IMR-90 (cell line): Measurements from ENCODE around the gene HPS4. TPM values are rescaled to one million over a fixed set of nuclear protein-coding genes. Genes with fewer than 3 reads are reported as not detected.

ENCODE experiments used
- ATAC-seq: fragments of 200-7000 bp; cut with Tn5 transposase; 2 replicates; pipeline ENCODE4 v1.9.1; 2020; ENCODE audit warnings: low read depth, mild to moderate bottlenecking, moderate library complexity
- BruUV-seq: library from RNA; stranded (reverse); fragments of 400-500 nt; replicated peaks from 2 replicates; lab custom pipeline; 2021; lab: Mats Ljungman, UMichigan
- CTCF ChIA-PET: fragments of 300-600 bp; formaldehyde crosslinking; extraction: SDS; loops from one replicate; lab custom pipeline; 2021; ENCODE audit warnings: antibody characterized with exemption; lab: Yijun Ruan, JAX
- POLR2A ChIA-PET: fragments of 300-600 bp; sonication (Branson Sonifier 250); formaldehyde crosslinking; loops from one replicate; lab custom pipeline; 2022; ENCODE audit warnings: antibody characterized with exemption; ENCODE audit not compliant: unreplicated experiment; lab: Charles Lee
- DNase-seq: peaks from one replicate; pipeline ENCODE4 v3.0.0; 2013
- H2AFZ ChIP-seq: replicated peaks from 2 replicates; pipeline ENCODE3; 2013; ENCODE audit warnings: low read length, mild to moderate bottlenecking; ENCODE audit not compliant: poor library complexity
- H2AK5ac ChIP-seq: 2 replicates; pipeline ENCODE4 v1.6.1; 2013; ENCODE audit warnings: low read depth, low read length, inconsistent platforms
- H2AK9ac ChIP-seq: replicated peaks from 2 replicates; pipeline ENCODE3; 2013; ENCODE audit warnings: mild to moderate bottlenecking, low read depth, low read length, moderate library complexity; ENCODE audit not compliant: poor library complexity
- H2BK120ac ChIP-seq: 2 replicates; pipeline ENCODE4 v1.6.1; 2013; ENCODE audit warnings: low read depth, low read length, inconsistent platforms
- H2BK15ac ChIP-seq: 3 replicates; pipeline ENCODE4 v1.6.1; 2013; ENCODE audit warnings: low read depth, low read length, inconsistent platforms
- H2BK20ac ChIP-seq: 2 replicates; pipeline ENCODE4 v1.6.1; 2013; ENCODE audit warnings: low read depth, mild to moderate bottlenecking, inconsistent platforms, low read length, moderate library complexity
- H2BK5ac ChIP-seq: 2 replicates; pipeline ENCODE4 v1.6.1; 2013; ENCODE audit warnings: mild to moderate bottlenecking, low read depth, low read length, inconsistent platforms; ENCODE audit not compliant: poor library complexity, severe bottlenecking
- H3K14ac ChIP-seq: replicated peaks from 2 replicates; pipeline ENCODE4 v1.6.1; 2013; ENCODE audit warnings: low read depth, low read length, inconsistent platforms
- H3K18ac ChIP-seq: 2 replicates; pipeline ENCODE4 v1.6.1; 2013; ENCODE audit warnings: low read depth, low read length, control low read depth
- H3K23ac ChIP-seq: 2 replicates; pipeline ENCODE4 v1.6.1; 2013; ENCODE audit warnings: low read depth, low read length, inconsistent platforms
- H3K27ac ChIP-seq: 2 replicates; pipeline ENCODE4 v1.5.1; 2013; ENCODE audit warnings: mild to moderate bottlenecking, control low read depth, low read length; ENCODE audit not compliant: insufficient read depth
- H3K27me3 ChIP-seq: 2 replicates; pipeline ENCODE4 v1.6.1; 2013; ENCODE audit warnings: low read length; ENCODE audit not compliant: control insufficient read depth, insufficient read depth
- H3K36me3 ChIP-seq: 2 replicates; pipeline ENCODE4 v1.6.1; 2013; ENCODE audit warnings: low read length, mixed read lengths; ENCODE audit not compliant: control insufficient read depth, insufficient read depth
- H3K4ac ChIP-seq: 2 replicates; pipeline ENCODE4 v1.6.1; 2013; ENCODE audit warnings: low read depth, low read length, inconsistent platforms
- H3K4me1 ChIP-seq: 2 replicates; pipeline ENCODE4 v1.6.1; 2013; ENCODE audit warnings: low read length, mixed read lengths; ENCODE audit not compliant: control insufficient read depth, insufficient read depth
- H3K4me2 ChIP-seq: 2 replicates; pipeline ENCODE4 v1.6.1; 2013; ENCODE audit warnings: low read depth, mild to moderate bottlenecking, control low read depth, low read length, moderate library complexity
- H3K4me3 ChIP-seq: 2 replicates; pipeline ENCODE4 v1.5.1; 2013; ENCODE audit warnings: low read depth, mild to moderate bottlenecking, control low read depth, low read length, moderate library complexity; ENCODE audit not compliant: insufficient read depth
- H3K56ac ChIP-seq: 2 replicates; pipeline ENCODE4 v1.6.1; 2013; ENCODE audit warnings: low read length, inconsistent platforms; ENCODE audit not compliant: insufficient read depth; ENCODE audit errors: extremely low read depth
- H3K79me1 ChIP-seq, 2 experiments: 2 replicates each; pipeline ENCODE4 v1.6.1; 2013; ENCODE audit warnings: low read length in 2 of 2, inconsistent platforms in 1 of 2, low read depth in 1 of 2
- H3K9ac ChIP-seq: 2 replicates; pipeline ENCODE4 v1.6.1; 2013; ENCODE audit warnings: low read depth, low read length, control low read depth
- H3K9me1 ChIP-seq: 2 replicates; pipeline ENCODE4 v1.6.1; 2013; ENCODE audit warnings: low read length, inconsistent platforms; ENCODE audit not compliant: insufficient read depth
- H3K9me3 ChIP-seq: 2 replicates; pipeline ENCODE4 v1.6.1; 2013; ENCODE audit warnings: low read length; ENCODE audit not compliant: control insufficient read depth, insufficient read depth
- H4K20me1 ChIP-seq: 2 replicates; pipeline ENCODE4 v1.6.1; 2013; ENCODE audit warnings: low read length, inconsistent platforms; ENCODE audit not compliant: insufficient read depth
- H4K5ac ChIP-seq: 2 replicates; pipeline ENCODE4 v1.6.1; 2013; ENCODE audit warnings: mild to moderate bottlenecking, low read depth, low read length, control low read depth
- H4K8ac ChIP-seq, 2 experiments: 2 replicates each; pipeline ENCODE4 v1.6.1; 2013; ENCODE audit warnings: low read depth in 2 of 2, low read length in 2 of 2, control low read depth in 1 of 2, inconsistent platforms in 1 of 2
- H4K91ac ChIP-seq: 2 replicates; pipeline ENCODE4 v1.6.1; 2013; ENCODE audit warnings: low read depth, low read length, inconsistent platforms; ENCODE audit not compliant: insufficient read depth
- BHLHE40 ChIP-seq: fragments of 150-350 bp; IDR thresholded peaks from 2 replicates; pipeline ENCODE4 v1.6.1; 2016; ENCODE audit warnings: mild to moderate bottlenecking, low read depth, low read length
- CEBPB ChIP-seq: IDR thresholded peaks from 2 replicates; pipeline ENCODE4 v1.6.1; 2012; ENCODE audit warnings: low read depth, low read length, improper control_type of control experiment
- CHD1 ChIP-seq: IDR thresholded peaks from 2 replicates; pipeline ENCODE4 v1.6.1; 2012; ENCODE audit warnings: low read depth, low read length, improper control_type of control experiment
- ELK1 ChIP-seq: fragments of 150-350 bp; IDR thresholded peaks from 2 replicates; pipeline ENCODE4 v1.6.1; 2016; ENCODE audit warnings: low read depth, mild to moderate bottlenecking, low read length, moderate library complexity, borderline replicate concordance
- FOS ChIP-seq: fragments of 150-350 bp; IDR thresholded peaks from 2 replicates; pipeline ENCODE4 v1.6.1; 2016; ENCODE audit warnings: low read depth, low read length
- MAZ ChIP-seq: IDR thresholded peaks from 2 replicates; pipeline ENCODE4 v1.6.1; 2012; ENCODE audit warnings: low read depth, mild to moderate bottlenecking, low read length, improper control_type of control experiment, moderate library complexity, borderline replicate concordance
- MXI1 ChIP-seq: IDR thresholded peaks from 2 replicates; pipeline ENCODE4 v1.6.1; 2012; ENCODE audit warnings: low read depth, mild to moderate bottlenecking, low read length, moderate library complexity, borderline replicate concordance
- NFE2L2 ChIP-seq: fragments of 150-350 bp; IDR thresholded peaks from 2 replicates; pipeline ENCODE4 v1.6.1; 2016; ENCODE audit warnings: low read depth, mild to moderate bottlenecking, low read length
- POLR2A ChIP-seq: IDR thresholded peaks from 2 replicates; pipeline ENCODE4 v1.6.1; 2012; ENCODE audit warnings: mild to moderate bottlenecking, low read depth, low read length
- RCOR1 ChIP-seq: IDR thresholded peaks from 2 replicates; pipeline ENCODE4 v1.6.1; 2012; ENCODE audit warnings: mild to moderate bottlenecking, low read length, improper control_type of control experiment; ENCODE audit not compliant: insufficient replicate concordance
- WGBS, 2 experiments: methylation state at CpG; one replicate each; pipeline versions ENCODE4 v1.1.5 to v1.1.7; 2013; ENCODE audit warnings: missing lambda C conversion rate in 2 of 2; ENCODE audit not compliant: insufficient read length in 1 of 2; ENCODE audit errors: extremely low coverage in 2 of 2; 5-methylcytosine and 5-hydroxymethylcytosine counted together
- dilution Hi-C: fragments of 300-500 bp; cut with HindIII; formaldehyde crosslinking; loops from one replicate; pipeline ENCODE4 v1.14.3; 2018; ENCODE audit warnings: low sequenced_read_pairs; ENCODE audit not compliant: unreplicated experiment
- in situ Hi-C: fragments of 300-500 bp; cut with MboI; formaldehyde crosslinking; loops from 3 replicates; pipeline ENCODE4 v1.14.3; 2019; ENCODE audit warnings: low sequenced_read_pairs, inconsistent platforms, mixed read lengths
- intact Hi-C: fragments of 100-400 bp; cut with micrococcal nuclease; formaldehyde crosslinking; loops from 2 replicates; pipeline ENCODE4 v1.10.0; 2022
- polyA plus RNA-seq, 3 experiments: library from polyadenylated mRNA; depleted of rRNA; stranded (reverse); fragments of >200 nt; gene quantifications; 2 replicates each; pipeline ENCODE4 v1.2.3, GENCODE V29; 2012; ENCODE audit warnings: low replicate concordance in 1 of 3
- total RNA-seq: library from RNA; depleted of rRNA; stranded (reverse); fragments of >200 nt; gene quantifications from 2 replicates; pipeline ENCODE4 v1.2.3, GENCODE V29; 2012

Gene HPS4
- total and polyA plus RNA-seq, 2 of the 4 experiments (the other 2 are of a cell fraction), result 15.8 to 19.0 TPM

- no peak overlapping the region for H2AK9ac ChIP-seq
- H4K20me1 ChIP-seq, result no peaks in the 10 kb centered on the region
- peaks cover 18% of the 10 kb centered on the region for H3K36me3 ChIP-seq
- no peak overlapping the region for H4K8ac ChIP-seq
- in situ Hi-C loops (no loop called here), dilution Hi-C loops (no loop called here), intact Hi-C loops (no loop called here)
- POLR2A ChIA-PET, result no interaction called here
- no peak overlapping the region for H4K91ac ChIP-seq
- H2AFZ ChIP-seq, result no peak overlapping the region
- peaks cover 10 to 40% of the 10 kb centered on the region in 2 experiments; a peak in 3 of 4 replicates for H3K79me1 ChIP-seq
- no peak for DNase-seq
- no peak overlapping the region for H3K4me2 ChIP-seq
- H3K23ac ChIP-seq, result no peak overlapping the region
- ATAC-seq, result no peak
- H3K9me3 ChIP-seq, result no peaks in the 10 kb centered on the region
- peaks cover 7% of the 10 kb centered on the region for H3K4me1 ChIP-seq
- BruUV-seq, result no TSS peak
- H3K9me1 ChIP-seq, result peaks cover 3% of the 10 kb centered on the region; the same call in 1 of the 2 replicates
- 80% methylated on average over 2 of the region's 4 CpGs; no CpG with 5 or more reads in 1 of the 2 experiments for WGBS, 2 experiments
- H3K9ac ChIP-seq, result no peak overlapping the region
- TF ChIP-seq MAZ, result no peak
- TF ChIP-seq ELK1, result no peak
- no peak for TF ChIP-seq CEBPB
- no peak for TF ChIP-seq NFE2L2
- TF ChIP-seq POLR2A, result no peak
- no peak for TF ChIP-seq CHD1
- TF ChIP-seq BHLHE40, result no peak
- no peak for TF ChIP-seq MXI1
- no peak for TF ChIP-seq FOS
- no peak for TF ChIP-seq RCOR1
- peak overlapping the region; percentile 3; the same call in 1 of the 2 replicates for H3K14ac ChIP-seq
- no peak overlapping the region for H3K4ac ChIP-seq
- H3K4me3 ChIP-seq, result no peak overlapping the region
- no peak overlapping the region for H3K27ac ChIP-seq
- no peak overlapping the region; the same call in 1 of the 2 replicates for H2AK5ac ChIP-seq
- H2BK20ac ChIP-seq, result 0 out of 2 replicates have a peak overlapping the region, but pooled peaks have one; percentile 0
- H4K5ac ChIP-seq, result no peak overlapping the region
- H2BK5ac ChIP-seq, result peak overlapping the region; percentile 5
- no peaks in the 10 kb centered on the region for H3K27me3 ChIP-seq
- H3K56ac ChIP-seq, result no peak overlapping the region
- no peak overlapping the region; the same call in 1 of the 2 replicates for H2BK120ac ChIP-seq
- H2BK15ac ChIP-seq, result no peak overlapping the region
- CTCF ChIA-PET, result no interaction called here
- no peak overlapping the region for H3K18ac ChIP-seq
Measured at GRCh38 chr22:26477341-26477731, 6.2 kb downstream of the HPS4 start.
